Measurements from ENCODE around the gene SLC46A2.
A peak's percentile ranks its signal among the peaks of the same experiment; 100 is the strongest.

Gene SLC46A2

GRCh38 chr9:112885324-112885723 is 5.4 kb downstream of the SLC46A2 start:
- TF ChIP-seq CTCF (IDR thresholded peaks at IDR 0.05; ENCODE audit: low read depth, low read length, missing control alignments): no peak
- in situ Hi-C loops (cut with HindIII; ENCODE audit: low pct_ligation_motif_present, low sequenced_read_pairs): no loop called here
- Histone ChIP-seq H3K27ac (no peak overlapping the region), H3K4me3 (ENCODE audit: low read depth, low read length) (no peak overlapping the region), H3K36me3 (replicated peaks) (no peaks in the 10 kb centered on the region), H3K27me3 (replicated peaks) (peaks cover 6% of the 10 kb centered on the region)
- DNase-seq: no peak

- DNase-seq: no peak
- no peak for TF ChIP-seq CTCF (IDR thresholded peaks at IDR 0.05; ENCODE audit: low read depth, low read length, missing control alignments)
- Histone ChIP-seq H3K27ac (no peak overlapping the region), H3K36me3 (replicated peaks) (no peaks in the 10 kb centered on the region), H3K27me3 (replicated peaks) (no peaks in the 10 kb centered on the region), H3K4me3 (ENCODE audit: low read depth, low read length) (no peak overlapping the region)
- in situ Hi-C loops (cut with HindIII; ENCODE audit: low pct_ligation_motif_present, low sequenced_read_pairs): no loop called here
These were observed 6.0 kb downstream of the SLC46A2 start for GRCh38 chr9:112884721-112885120.

- no peaks in the 10 kb centered on the region for H3K36me3 ChIP-seq (replicated peaks)
- TF ChIP-seq CTCF (IDR thresholded peaks at IDR 0.05; ENCODE audit: low read depth, low read length, missing control alignments): no peak
- in situ Hi-C loops (cut with HindIII; ENCODE audit: low pct_ligation_motif_present, low sequenced_read_pairs): no loop called here
These were observed 6.6 kb downstream of the SLC46A2 start for GRCh38 chr9:112884101-112884500.

GRCh38 chr9:112881331-112881730 is 9.3 kb downstream of the SLC46A2 start:
- TF ChIP-seq CTCF (IDR thresholded peaks at IDR 0.05; ENCODE audit: low read depth, low read length, missing control alignments): no peak
- Histone ChIP-seq H3K27me3 (replicated peaks) (no peaks in the 10 kb centered on the region), H3K36me3 (replicated peaks) (no peaks in the 10 kb centered on the region), H3K27ac (no peak overlapping the region), H3K4me3 (ENCODE audit: low read depth, low read length) (no peak overlapping the region)
- DNase-seq: peak; percentile 72
- in situ Hi-C loops (cut with HindIII; ENCODE audit: low pct_ligation_motif_present, low sequenced_read_pairs): no loop called here

More at GRCh38 chr9:112884101-112884500, 6.6 kb downstream of the SLC46A2 start:
- no peaks in the 10 kb centered on the region for H3K27me3 ChIP-seq (replicated peaks)
- no peak overlapping the region for H3K4me3 ChIP-seq (ENCODE audit: low read depth, low read length)
- H3K27ac ChIP-seq: no peak overlapping the region
- DNase-seq: peak; percentile 9

- Histone ChIP-seq H3K4me3 (ENCODE audit: low read depth, low read length) (no peak overlapping the region), H3K36me3 (replicated peaks) (no peaks in the 10 kb centered on the region), H3K27ac (no peak overlapping the region), H3K27me3 (replicated peaks) (no peaks in the 10 kb centered on the region)
- no peak for DNase-seq
- in situ Hi-C loops (cut with HindIII; ENCODE audit: low pct_ligation_motif_present, low sequenced_read_pairs): no loop called here
- no peak for TF ChIP-seq CTCF (IDR thresholded peaks at IDR 0.05; ENCODE audit: low read depth, low read length, missing control alignments)
These were observed 10.0 kb downstream of the SLC46A2 start for GRCh38 chr9:112880650-112881049.

GRCh38 chr9:112878752-112879151 is 11.9 kb downstream of the SLC46A2 start:
- Histone ChIP-seq H3K27ac (no peak overlapping the region), H3K4me3 (ENCODE audit: low read depth, low read length) (no peak overlapping the region), H3K27me3 (replicated peaks) (no peaks in the 10 kb centered on the region), H3K36me3 (replicated peaks) (no peaks in the 10 kb centered on the region)
- no peak for TF ChIP-seq CTCF (IDR thresholded peaks at IDR 0.05; ENCODE audit: low read depth, low read length, missing control alignments)
- in situ Hi-C loops (cut with HindIII; ENCODE audit: low pct_ligation_motif_present, low sequenced_read_pairs): no loop called here
- no peak for DNase-seq

Measured in brain microvascular endothelial cell (primary cell).